ENCODE data around the gene RIT2.

RIT2 gene

DNA sequence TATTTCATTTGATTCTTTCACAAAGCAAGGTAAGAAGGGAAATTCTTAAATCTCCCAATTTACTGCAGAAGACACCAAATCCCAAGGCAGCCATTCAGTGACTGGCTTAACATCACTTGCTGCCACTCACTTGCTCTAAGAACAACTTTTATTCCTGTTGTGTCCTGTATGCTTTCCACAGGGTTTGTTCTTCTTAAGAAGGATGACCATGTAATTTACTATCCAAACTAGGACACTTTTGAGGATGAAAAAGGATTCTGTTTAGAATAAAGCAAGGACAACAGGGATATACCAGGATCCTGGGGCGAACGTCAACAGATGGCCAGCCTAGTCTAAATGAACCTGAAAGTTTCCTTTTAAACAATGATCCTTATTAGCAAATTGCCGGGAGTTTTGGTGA lies 34.8 kb downstream of the RIT2 start:
- no peaks in the 10 kb centered on the region for H3K9me3 ChIP-seq (ENCODE audit: control insufficient read depth, insufficient read depth, low read depth, low read length)
- no peaks in the 10 kb centered on the region for H3K36me3 ChIP-seq (ENCODE audit: control insufficient read depth in 2 of 2, insufficient read depth in 1 of 2, low read length in 2 of 2)
- H3K4me1 ChIP-seq (ENCODE audit: control insufficient read depth, insufficient read depth, low read length) = no peaks in the 10 kb centered on the region
- POLR2A ChIA-PET = no interaction called here
- CTCF ChIA-PET = no interaction called here
- no peak overlapping the region for H3K4me3 ChIP-seq (ENCODE audit: low read depth, low read length)
- H3K27ac ChIP-seq (ENCODE audit: extremely low read depth, low read depth, low read length) = no peak overlapping the region
- TF ChIP-seq, protein P1, sequence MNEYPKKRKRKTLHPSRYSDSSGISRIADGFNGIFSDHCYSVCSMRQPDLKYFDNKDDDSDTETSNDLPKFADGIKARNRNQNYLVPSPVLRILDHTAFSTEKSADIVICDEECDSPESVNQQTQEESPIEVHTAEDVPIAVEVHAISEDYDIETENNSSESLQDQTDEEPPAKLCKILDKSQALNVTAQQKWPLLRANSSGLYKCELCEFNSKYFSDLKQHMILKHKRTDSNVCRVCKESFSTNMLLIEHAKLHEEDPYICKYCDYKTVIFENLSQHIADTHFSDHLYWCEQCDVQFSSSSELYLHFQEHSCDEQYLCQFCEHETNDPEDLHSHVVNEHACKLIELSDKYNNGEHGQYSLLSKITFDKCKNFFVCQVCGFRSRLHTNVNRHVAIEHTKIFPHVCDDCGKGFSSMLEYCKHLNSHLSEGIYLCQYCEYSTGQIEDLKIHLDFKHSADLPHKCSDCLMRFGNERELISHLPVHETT (tag by site-specific recombination; IDR thresholded peaks at IDR 0.05) = no peak
- TF ChIP-seq ZNF16 (tag by site-specific recombination; IDR thresholded peaks at IDR 0.05; ENCODE audit: low read depth) (no peak), KLF7 (tag by site-specific recombination; IDR thresholded peaks at IDR 0.05; ENCODE audit: borderline replicate concordance) (no peak), ZBTB21 (tag by site-specific recombination; IDR thresholded peaks at IDR 0.05) (no peak)
- TF ChIP-seq, protein P2, sequence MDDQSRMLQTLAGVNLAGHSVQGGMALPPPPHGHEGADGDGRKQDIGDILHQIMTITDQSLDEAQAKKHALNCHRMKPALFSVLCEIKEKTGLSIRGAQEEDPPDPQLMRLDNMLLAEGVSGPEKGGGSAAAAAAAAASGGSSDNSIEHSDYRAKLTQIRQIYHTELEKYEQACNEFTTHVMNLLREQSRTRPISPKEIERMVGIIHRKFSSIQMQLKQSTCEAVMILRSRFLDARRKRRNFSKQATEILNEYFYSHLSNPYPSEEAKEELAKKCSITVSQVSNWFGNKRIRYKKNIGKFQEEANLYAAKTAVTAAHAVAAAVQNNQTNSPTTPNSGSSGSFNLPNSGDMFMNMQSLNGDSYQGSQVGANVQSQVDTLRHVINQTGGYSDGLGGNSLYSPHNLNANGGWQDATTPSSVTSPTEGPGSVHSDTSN (CRISPR knock-in tag; IDR thresholded peaks at IDR 0.05) = no peak

DNA sequence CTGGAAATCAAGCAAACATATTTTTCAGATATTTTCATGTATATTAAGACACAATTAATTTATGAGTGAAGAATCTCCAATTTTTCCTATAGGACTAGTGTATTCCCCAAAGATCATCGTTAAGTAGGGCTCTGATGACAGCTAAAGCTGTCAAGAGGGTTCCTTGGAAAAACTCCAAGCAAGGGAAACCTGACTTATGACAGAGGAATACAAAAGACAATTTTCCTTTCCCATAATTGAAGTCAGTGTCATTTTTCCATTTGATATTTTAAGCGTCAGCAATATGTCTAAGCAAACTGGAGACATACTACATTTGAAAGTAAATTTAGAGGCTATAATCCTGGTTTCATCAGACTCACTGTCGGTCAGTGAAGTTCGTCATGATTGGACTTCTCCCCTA lies 36.1 kb downstream of the RIT2 start:
- Histone ChIP-seq H3K4me1 (ENCODE audit: control insufficient read depth, insufficient read depth, low read length) (no peaks in the 10 kb centered on the region), H3K36me3 (ENCODE audit: control insufficient read depth in 2 of 2, insufficient read depth in 1 of 2, low read length in 2 of 2) (no peaks in the 10 kb centered on the region), H3K9me3 (ENCODE audit: control insufficient read depth, insufficient read depth, low read depth, low read length) (no peaks in the 10 kb centered on the region), H3K27ac (ENCODE audit: extremely low read depth, low read depth, low read length) (no peak overlapping the region), H3K4me3 (ENCODE audit: low read depth, low read length) (no peak overlapping the region)
- no peak for TF ChIP-seq ZNF426 (tag by site-specific recombination; IDR thresholded peaks at IDR 0.05)
- no peak for TF ChIP-seq ZNF791 (tag by site-specific recombination; IDR thresholded peaks at IDR 0.05)
- TF ChIP-seq KLF16 (tag by site-specific recombination; IDR thresholded peaks at IDR 0.05) = no peak
- no peak for TF ChIP-seq ZNF549 (tag by site-specific recombination; IDR thresholded peaks at IDR 0.05)
- no peak for TF ChIP-seq ZFP37 (tag by site-specific recombination; IDR thresholded peaks at IDR 0.05)
- no peak for TF ChIP-seq ZBTB17 (tag by site-specific recombination; IDR thresholded peaks at IDR 0.05)
- TF ChIP-seq PATZ1 (tag by site-specific recombination; IDR thresholded peaks at IDR 0.05) = no peak
- no peak for TF ChIP-seq ZNF211 (tag by site-specific recombination; IDR thresholded peaks at IDR 0.05; ENCODE audit: low read depth)
- no peak for TF ChIP-seq ZNF169 (tag by site-specific recombination; IDR thresholded peaks at IDR 0.05)
- POLR2A ChIA-PET = no interaction called here
- CTCF ChIA-PET = interaction anchor here (0.7 kb wide), 1 partner anchor 15 kb away, joined by 7 read pairs; no protein-coding TSS in a partner anchor

DNA sequence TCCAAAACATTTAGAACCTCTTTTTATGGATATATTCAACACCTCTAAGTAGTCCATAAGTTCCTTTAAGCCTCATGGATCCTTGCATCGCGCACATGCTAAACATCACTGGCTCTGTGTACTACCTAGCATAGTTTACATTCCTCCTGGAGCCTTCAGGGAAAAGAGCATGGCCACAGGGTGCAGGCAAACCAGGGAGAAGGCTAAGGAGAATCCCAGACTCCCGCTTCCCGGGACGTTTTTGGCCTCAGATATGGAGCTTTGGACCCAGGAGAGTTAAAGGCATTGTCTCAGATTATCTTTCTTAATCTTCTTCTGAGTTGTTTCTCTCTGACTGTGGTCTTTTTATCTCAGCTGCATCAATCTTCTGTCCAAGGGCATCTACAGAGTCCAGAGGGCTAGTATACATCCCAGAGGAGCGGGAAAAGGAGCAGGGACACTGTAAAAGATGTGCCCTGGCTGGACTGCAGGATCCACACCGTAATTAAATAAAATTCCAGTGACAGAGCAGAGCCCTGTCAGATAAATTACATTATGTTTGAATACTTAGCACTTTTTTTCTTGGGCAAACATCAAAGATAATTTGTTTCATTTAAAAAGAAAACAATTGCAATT lies 36.9 kb downstream of the RIT2 start:
- Histone ChIP-seq H3K36me3 (ENCODE audit: control insufficient read depth in 2 of 2, insufficient read depth in 1 of 2, low read length in 2 of 2) (no peaks in the 10 kb centered on the region), H3K9me3 (ENCODE audit: control insufficient read depth, insufficient read depth, low read depth, low read length) (no peaks in the 10 kb centered on the region), H3K4me1 (ENCODE audit: control insufficient read depth, insufficient read depth, low read length) (no peaks in the 10 kb centered on the region), H3K4me3 (ENCODE audit: low read depth, low read length) (no peak overlapping the region), H3K27ac (ENCODE audit: extremely low read depth, low read depth, low read length) (no peak overlapping the region)
- no peak for TF ChIP-seq GFI1B (tag by site-specific recombination; IDR thresholded peaks at IDR 0.05)
- no peak for TF ChIP-seq ZNF585B (tag by site-specific recombination; IDR thresholded peaks at IDR 0.05)
- TF ChIP-seq KLF8 (tag by site-specific recombination; IDR thresholded peaks at IDR 0.05) = no peak
- no peak for TF ChIP-seq ZNF621 (tag by site-specific recombination; IDR thresholded peaks at IDR 0.05)
- TF ChIP-seq ZNF473 (tag by site-specific recombination; IDR thresholded peaks at IDR 0.05) = no peak
- TF ChIP-seq ZNF623 (tag by site-specific recombination; IDR thresholded peaks at IDR 0.05) = no peak
- no peak for TF ChIP-seq BCL6B (tag by site-specific recombination; IDR thresholded peaks at IDR 0.05)
- no peak for TF ChIP-seq ZNF449 (tag by site-specific recombination; IDR thresholded peaks at IDR 0.05)
- CTCF ChIA-PET = no interaction called here
- POLR2A ChIA-PET = no interaction called here
